ENCODE data around the gene SLC25A23.

- TF ChIP-seq CTCF (IDR thresholded peaks at IDR 0.05) (no peak), EZH2phosphoT487 (IDR thresholded peaks at IDR 0.05) (no peak), EZH2 (IDR thresholded peaks at IDR 0.05) (no peak)
These were observed 32.5 kb downstream of the SLC25A23 start for GRCh38 chr19:6427131-6427530.
